ENCODE measurements around the gene B4GALNT2.
"Not testable (repeated sequence)": the region's sequence is repeated elsewhere in the genome, so short reads cannot be mapped to it uniquely, and the experiment has no call there.

Gene B4GALNT2

GRCh38 chr17:49183801-49184200 lies 51.2 kb downstream of the B4GALNT2 start:
- no peak for DNase-seq

GRCh38 chr17:49184522-49184921 lies 52.0 kb downstream of the B4GALNT2 start:
- not testable (repeated sequence) for DNase-seq

- not testable (repeated sequence) for DNase-seq
These were observed 52.8 kb downstream of the B4GALNT2 start for GRCh38 chr17:49185381-49185780.

- DNase-seq, result no peak
These were observed 54.7 kb downstream of the B4GALNT2 start for GRCh38 chr17:49187301-49187700.

GRCh38 chr17:49190932-49191331 lies 58.4 kb downstream of the B4GALNT2 start:
- DNase-seq, result no peak

GRCh38 chr17:49191409-49191916 lies 58.9 kb downstream of the B4GALNT2 start:
- DNase-seq, result no peak

- DNase-seq, result peak; percentile 91
These were observed 59.6 kb downstream of the B4GALNT2 start for GRCh38 chr17:49191917-49192741.

- no peak for DNase-seq
These were observed 61.1 kb downstream of the B4GALNT2 start for GRCh38 chr17:49193513-49194296.

- DNase-seq, result no peak
These were observed 61.7 kb downstream of the B4GALNT2 start for GRCh38 chr17:49194297-49194607.

GRCh38 chr17:49195751-49196150 lies 63.2 kb downstream of the B4GALNT2 start:
- no peak for DNase-seq

- no peak for DNase-seq
These were observed 64.0 kb downstream of the B4GALNT2 start for GRCh38 chr17:49196520-49196919.

- no peak for DNase-seq
These were observed 64.9 kb downstream of the B4GALNT2 start for GRCh38 chr17:49197346-49197998.

- no peak for DNase-seq
These were observed 65.6 kb downstream of the B4GALNT2 start for GRCh38 chr17:49198211-49198610.

- no peak for DNase-seq
These were observed 68.0 kb downstream of the B4GALNT2 start for GRCh38 chr17:49200423-49201083.

GRCh38 chr17:49201481-49201927 lies 68.9 kb downstream of the B4GALNT2 start:
- DNase-seq, result no peak

- no peak for DNase-seq
These were observed 71.2 kb downstream of the B4GALNT2 start for GRCh38 chr17:49203796-49204195.

GRCh38 chr17:49204516-49204915 lies 71.9 kb downstream of the B4GALNT2 start:
- no peak for DNase-seq

GRCh38 chr17:49209061-49209571 lies 76.5 kb downstream of the B4GALNT2 start:
- DNase-seq, result no peak

- DNase-seq, result no peak
These were observed 77.8 kb downstream of the B4GALNT2 start, which contains the start of the genes ABI3 and GNGT2 for GRCh38 chr17:49210158-49211029. ABI3 (plus strand) TSS chr17:49210707; CDS start chr17:49210725, 18 bp downstream. GNGT2 (minus strand) TSS chr17:49210574; CDS start chr17:49207422, 3,152 bp downstream.

GRCh38 chr17:49213399-49213798 lies 80.8 kb downstream of the B4GALNT2 start:
- no peak for DNase-seq

- DNase-seq, result no peak
These were observed 81.3 kb downstream of the B4GALNT2 start for GRCh38 chr17:49213847-49214246.

Data from NCI-H2029 (cell line).